OCI-LY1 (cell line): ENCODE results near the gene HPCAL1.

Source experiments
- EZH2 ChIP-seq: fragments of 200-600 bp; sonication (generic), shearing (Covaris generic); IDR thresholded peaks from 2 replicates; pipeline ENCODE4 v1.8.0; 2017; ENCODE audit warnings: borderline replicate concordance, mixed run types, mild to moderate bottlenecking, antibody characterized with exemption, low read length, moderate library complexity, mixed read lengths
- TF ChIP-seq, protein P1 (sequence below): fragments of 200-600 bp; sonication (generic), shearing (Covaris generic); IDR thresholded peaks from 2 replicates; pipeline ENCODE4 v1.5.1; 2017; ENCODE audit warnings: mild to moderate bottlenecking, antibody characterized with exemption, low read length, moderate library complexity, mixed read lengths

DNA sequence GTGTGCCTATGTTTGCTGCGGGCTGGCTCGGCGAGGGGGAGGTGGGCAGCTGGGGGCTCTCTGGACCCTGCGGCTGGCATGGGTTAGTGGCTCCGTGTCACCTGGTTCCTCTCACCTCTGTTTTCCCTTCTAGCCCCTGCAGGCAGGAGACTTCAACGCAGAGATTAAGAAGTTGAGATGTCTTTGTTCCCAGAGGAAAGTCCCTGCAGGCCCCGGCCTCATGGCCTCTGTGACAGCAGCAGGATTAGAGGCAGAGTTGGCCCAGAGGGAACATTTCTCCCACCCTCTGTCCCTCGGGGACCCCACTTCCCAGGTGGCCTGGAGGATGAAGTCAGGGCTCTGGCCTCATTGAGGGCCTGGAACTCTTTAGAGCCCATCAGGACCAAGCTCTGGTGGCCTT, 56.5 kb downstream of the HPCAL1 start:
- TF ChIP-seq, protein P1, sequence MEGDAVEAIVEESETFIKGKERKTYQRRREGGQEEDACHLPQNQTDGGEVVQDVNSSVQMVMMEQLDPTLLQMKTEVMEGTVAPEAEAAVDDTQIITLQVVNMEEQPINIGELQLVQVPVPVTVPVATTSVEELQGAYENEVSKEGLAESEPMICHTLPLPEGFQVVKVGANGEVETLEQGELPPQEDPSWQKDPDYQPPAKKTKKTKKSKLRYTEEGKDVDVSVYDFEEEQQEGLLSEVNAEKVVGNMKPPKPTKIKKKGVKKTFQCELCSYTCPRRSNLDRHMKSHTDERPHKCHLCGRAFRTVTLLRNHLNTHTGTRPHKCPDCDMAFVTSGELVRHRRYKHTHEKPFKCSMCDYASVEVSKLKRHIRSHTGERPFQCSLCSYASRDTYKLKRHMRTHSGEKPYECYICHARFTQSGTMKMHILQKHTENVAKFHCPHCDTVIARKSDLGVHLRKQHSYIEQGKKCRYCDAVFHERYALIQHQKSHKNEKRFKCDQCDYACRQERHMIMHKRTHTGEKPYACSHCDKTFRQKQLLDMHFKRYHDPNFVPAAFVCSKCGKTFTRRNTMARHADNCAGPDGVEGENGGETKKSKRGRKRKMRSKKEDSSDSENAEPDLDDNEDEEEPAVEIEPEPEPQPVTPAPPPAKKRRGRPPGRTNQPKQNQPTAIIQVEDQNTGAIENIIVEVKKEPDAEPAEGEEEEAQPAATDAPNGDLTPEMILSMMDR: no peak
- TF ChIP-seq EZH2: no peak
